HepG2 (cell line): Measurements from ENCODE around the gene DPAGT1. TPM values are rescaled to one million over a fixed set of nuclear protein-coding genes. Genes with fewer than 3 reads are reported as not detected.

Experiments used
- CENPT ChIP-seq: sonication (generic); formaldehyde crosslinking; IDR thresholded peaks from 2 replicates; pipeline ENCODE4 v1.8.0; 2022; ENCODE audit warnings: low read depth, mild to moderate bottlenecking, moderate library complexity, missing genetic modification reagents
- HDAC1 ChIP-seq: sonication (generic); formaldehyde crosslinking; IDR thresholded peaks from 2 replicates; pipeline ENCODE4 v1.5.1; 2020; ENCODE audit warnings: mild to moderate bottlenecking, missing genetic modification reagents
- HMG20A ChIP-seq: IDR thresholded peaks from 2 replicates; pipeline ENCODE4 v1.6.1; 2016; ENCODE audit warnings: borderline replicate concordance
- HOXD1 ChIP-seq: sonication (generic); formaldehyde crosslinking; IDR thresholded peaks from 2 replicates; pipeline ENCODE4 v1.5.0; 2020; ENCODE audit warnings: missing genetic modification reagents
- IKZF4 ChIP-seq: sonication (generic); formaldehyde crosslinking; IDR thresholded peaks from 2 replicates; pipeline ENCODE4 v1.5.1; 2020; ENCODE audit warnings: borderline replicate concordance, mild to moderate bottlenecking, low read depth, missing genetic modification reagents; ENCODE audit errors: not compliant biosample characterization
- KLF6 ChIP-seq: IDR thresholded peaks from 2 replicates; pipeline ENCODE4 v1.8.0; 2016; ENCODE audit warnings: missing biosample characterization, missing genetic modification reagents
- NCOR1 ChIP-seq: fragments of 200-600 bp; sonication (generic); IDR thresholded peaks from 2 replicates; pipeline ENCODE4 v1.7.0; 2017; ENCODE audit warnings: antibody characterized with exemption, low read length, borderline replicate concordance
- RORA ChIP-seq: sonication (generic); formaldehyde crosslinking; IDR thresholded peaks from 2 replicates; pipeline ENCODE4 v1.5.0; 2020; ENCODE audit warnings: mild to moderate bottlenecking, missing genetic modification reagents, moderate library complexity
- SMC3 ChIP-seq: IDR thresholded peaks from 2 replicates; pipeline ENCODE4 v1.6.1; 2011; ENCODE audit warnings: low read length, improper control_type of control experiment
- SNRNP70 ChIP-seq: fragments of 200-400 bp; formaldehyde crosslinking; IDR thresholded peaks from 2 replicates; pipeline ENCODE4 v1.6.1; 2017; ENCODE audit warnings: mild to moderate bottlenecking, low read depth, low read length, moderate library complexity
- ZBTB7A ChIP-seq: sonication (generic); formaldehyde crosslinking; IDR thresholded peaks from 2 replicates; pipeline ENCODE4 v1.8.0; 2022; ENCODE audit warnings: mild to moderate bottlenecking, missing genetic modification reagents
- ZMYM4 ChIP-seq: sonication (generic); formaldehyde crosslinking; IDR thresholded peaks from 2 replicates; pipeline ENCODE4 v1.8.1; 2023; ENCODE audit warnings: mild to moderate bottlenecking, missing genetic modification reagents
- ZNF205 ChIP-seq: IDR thresholded peaks from 2 replicates; pipeline ENCODE4 v1.6.1; 2018; ENCODE audit warnings: missing biosample characterization, missing genetic modification reagents
- ZNF34 ChIP-seq: sonication (generic); formaldehyde crosslinking; IDR thresholded peaks from 2 replicates; pipeline ENCODE4 v1.4.0; 2020; ENCODE audit warnings: mild to moderate bottlenecking, missing genetic modification reagents, borderline replicate concordance
- ZNF343 ChIP-seq: sonication (generic); formaldehyde crosslinking; IDR thresholded peaks from 2 replicates; pipeline ENCODE4 v1.4.0; 2020; ENCODE audit warnings: mild to moderate bottlenecking, missing genetic modification reagents
- ZNF431 ChIP-seq: sonication (generic); formaldehyde crosslinking; IDR thresholded peaks from 2 replicates; pipeline ENCODE4 v1.9.0; 2022; ENCODE audit warnings: missing genetic modification reagents, low read depth, mild to moderate bottlenecking, borderline replicate concordance
- ZNF44 ChIP-seq: sonication (generic); formaldehyde crosslinking; IDR thresholded peaks from 2 replicates; pipeline ENCODE4 v1.5.1; 2020; ENCODE audit warnings: mild to moderate bottlenecking, missing genetic modification reagents
- ZNF563 ChIP-seq: sonication (generic); formaldehyde crosslinking; IDR thresholded peaks from 2 replicates; pipeline ENCODE4 v1.8.0; 2022; ENCODE audit warnings: mild to moderate bottlenecking, moderate library complexity, missing genetic modification reagents
- ZNF841 ChIP-seq: sonication (generic); formaldehyde crosslinking; IDR thresholded peaks from 2 replicates; pipeline ENCODE4 v1.8.1; 2023; ENCODE audit warnings: missing genetic modification reagents, borderline replicate concordance
- polyA plus RNA-seq, 8 experiments: library from polyadenylated mRNA; depleted of rRNA in 3 of 8; stranded (reverse) in 7 of 8; unstranded in 1 of 8; fragments of >200 nt; fragmentation: Illumina TruSeq in 4 of 8; extraction: Trizol in 4 of 8; gene quantifications; 2 replicates each; pipeline versions ENCODE4 v1.2.1 to v1.2.3, GENCODE V29; 2011 to 2016; ENCODE audit warnings: low read depth in 4 of 8, missing spikeins in 1 of 8, mixed read lengths in 1 of 8; ENCODE audit not compliant: insufficient read depth in 1 of 8
- total RNA-seq, 5 experiments: library from RNA; depleted of rRNA; stranded (reverse); fragments of >200 nt; fragmentation: Illumina TruSeq; extraction: Trizol; gene quantifications; 2 replicates each; pipeline ENCODE4 v1.2.3, GENCODE V29; 2016; ENCODE audit warnings: low read depth in 1 of 5
- TF ChIP-seq, protein P1 (sequence below): sonication (generic); formaldehyde crosslinking; IDR thresholded peaks from 2 replicates; pipeline ENCODE4 v1.8.1; 2023; ENCODE audit warnings: missing genetic modification reagents, mild to moderate bottlenecking, borderline replicate concordance
- TF ChIP-seq, protein P2 (sequence below): IDR thresholded peaks from 2 replicates; pipeline ENCODE4 v1.6.1; 2016; ENCODE audit warnings: low read depth, control low read depth
- TF ChIP-seq, protein P3 (sequence below): sonication (generic); formaldehyde crosslinking; IDR thresholded peaks from 2 replicates; pipeline ENCODE4 v1.4.0; 2020; ENCODE audit warnings: missing genetic modification reagents
- TF ChIP-seq, protein P4 (sequence below): IDR thresholded peaks from 2 replicates; pipeline ENCODE4 v1.6.1; 2016
- TF ChIP-seq, protein P5 (sequence below), 2 experiments: sonication (generic) in 1 of 2; formaldehyde crosslinking in 1 of 2; IDR thresholded peaks; 2 replicates each; pipeline versions ENCODE4 v1.4.0 to v1.6.1; 2018 to 2020; ENCODE audit warnings: missing genetic modification reagents in 2 of 2, borderline replicate concordance in 1 of 2, low read depth in 1 of 2, mild to moderate bottlenecking in 1 of 2, missing biosample characterization in 1 of 2

DPAGT1 gene
- total and polyA plus RNA-seq, 2 of the 13 experiments (the other 11 are each of a cell fraction or from before 2014, with no cell fraction given), result 37.6 to 70.7 TPM

DNA sequence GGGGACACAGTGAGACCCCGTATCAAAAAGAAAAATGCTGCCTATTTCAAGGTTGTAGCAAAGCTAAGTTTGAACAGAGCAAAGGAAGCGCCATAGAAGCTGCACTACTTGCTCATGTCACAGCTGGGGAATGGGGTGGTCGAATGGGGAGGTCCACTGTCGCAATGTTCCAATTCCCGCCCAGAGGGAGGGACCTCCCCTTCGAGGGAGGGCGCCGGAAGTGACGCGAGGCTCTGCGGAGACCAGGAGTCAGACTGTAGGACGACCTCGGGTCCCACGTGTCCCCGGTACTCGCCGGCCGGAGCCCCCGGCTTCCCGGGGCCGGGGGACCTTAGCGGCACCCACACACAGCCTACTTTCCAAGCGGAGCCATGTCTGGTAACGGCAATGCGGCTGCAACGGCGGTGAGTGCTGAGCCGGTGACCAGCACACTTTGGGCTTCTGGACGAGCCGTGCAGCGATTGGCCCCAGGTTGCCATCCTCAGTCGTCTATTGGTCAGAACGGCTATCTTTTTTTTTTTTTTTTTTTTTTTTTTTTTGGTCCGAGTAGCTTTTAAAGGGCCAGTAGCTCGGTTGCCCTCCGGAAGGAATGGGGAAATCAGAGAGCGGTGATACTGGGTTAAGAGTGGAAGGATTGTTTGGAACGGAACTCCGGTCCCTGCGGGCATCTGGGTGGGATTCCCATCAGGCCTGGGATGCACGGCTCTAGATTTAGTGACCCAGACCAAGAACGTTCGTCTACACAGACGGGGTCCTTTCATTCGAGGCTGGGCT is 16.8 kb downstream of the DPAGT1 start, which contains the start of gene HMBS (continued):
- TF ChIP-seq ZNF563 (peak; percentile 76; the same call in 1 of the 2 replicates), HOXD1 (CRISPR knock-in tag) (no peak; the same call in 1 of the 2 replicates), ZNF841 (no peak), KLF6 (CRISPR knock-in tag) (no peak; the same call in none of the 2 replicates), HDAC1 (peak; percentile 88), ZNF205 (CRISPR knock-in tag) (0 out of 2 replicates have a peak, but pooled peaks have one; percentile 32), SNRNP70 (no peak), ZNF431 (CRISPR knock-in tag) (no peak), ZNF44 (CRISPR knock-in tag) (peak; percentile 90; the same call in 1 of the 2 replicates), NCOR1 (peak; percentile 31; the same call in 1 of the 2 replicates), CENPT (CRISPR knock-in tag) (0 out of 2 replicates have a peak, but pooled peaks have one; percentile 40), IKZF4 (CRISPR knock-in tag) (peak; percentile 82), SMC3 (no peak), ZNF34 (no peak), ZNF343 (CRISPR knock-in tag) (peak; percentile 90), RORA (CRISPR knock-in tag) (no peak), HMG20A (CRISPR knock-in tag) (no peak), ZBTB7A (no peak), ZMYM4 (CRISPR knock-in tag) (peak; percentile 54)
- TF ChIP-seq, protein P1, sequence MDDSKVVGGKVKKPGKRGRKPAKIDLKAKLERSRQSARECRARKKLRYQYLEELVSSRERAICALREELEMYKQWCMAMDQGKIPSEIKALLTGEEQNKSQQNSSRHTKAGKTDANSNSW (CRISPR knock-in tag), result 0 out of 2 replicates have a peak, but pooled peaks have one; percentile 64
- TF ChIP-seq, protein P2, sequence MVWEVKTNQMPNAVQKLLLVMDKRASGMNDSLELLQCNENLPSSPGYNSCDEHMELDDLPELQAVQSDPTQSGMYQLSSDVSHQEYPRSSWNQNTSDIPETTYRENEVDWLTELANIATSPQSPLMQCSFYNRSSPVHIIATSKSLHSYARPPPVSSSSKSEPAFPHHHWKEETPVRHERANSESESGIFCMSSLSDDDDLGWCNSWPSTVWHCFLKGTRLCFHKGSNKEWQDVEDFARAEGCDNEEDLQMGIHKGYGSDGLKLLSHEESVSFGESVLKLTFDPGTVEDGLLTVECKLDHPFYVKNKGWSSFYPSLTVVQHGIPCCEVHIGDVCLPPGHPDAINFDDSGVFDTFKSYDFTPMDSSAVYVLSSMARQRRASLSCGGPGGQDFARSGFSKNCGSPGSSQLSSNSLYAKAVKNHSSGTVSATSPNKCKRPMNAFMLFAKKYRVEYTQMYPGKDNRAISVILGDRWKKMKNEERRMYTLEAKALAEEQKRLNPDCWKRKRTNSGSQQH (CRISPR knock-in tag), result peak; percentile 55; the same call in 1 of the 2 replicates
- TF ChIP-seq, protein P3, sequence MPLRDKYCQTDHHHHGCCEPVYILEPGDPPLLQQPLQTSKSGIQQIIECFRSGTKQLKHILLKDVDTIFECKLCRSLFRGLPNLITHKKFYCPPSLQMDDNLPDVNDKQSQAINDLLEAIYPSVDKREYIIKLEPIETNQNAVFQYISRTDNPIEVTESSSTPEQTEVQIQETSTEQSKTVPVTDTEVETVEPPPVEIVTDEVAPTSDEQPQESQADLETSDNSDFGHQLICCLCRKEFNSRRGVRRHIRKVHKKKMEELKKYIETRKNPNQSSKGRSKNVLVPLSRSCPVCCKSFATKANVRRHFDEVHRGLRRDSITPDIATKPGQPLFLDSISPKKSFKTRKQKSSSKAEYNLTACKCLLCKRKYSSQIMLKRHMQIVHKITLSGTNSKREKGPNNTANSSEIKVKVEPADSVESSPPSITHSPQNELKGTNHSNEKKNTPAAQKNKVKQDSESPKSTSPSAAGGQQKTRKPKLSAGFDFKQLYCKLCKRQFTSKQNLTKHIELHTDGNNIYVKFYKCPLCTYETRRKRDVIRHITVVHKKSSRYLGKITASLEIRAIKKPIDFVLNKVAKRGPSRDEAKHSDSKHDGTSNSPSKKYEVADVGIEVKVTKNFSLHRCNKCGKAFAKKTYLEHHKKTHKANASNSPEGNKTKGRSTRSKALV (CRISPR knock-in tag), result no peak
- TF ChIP-seq, protein P4, sequence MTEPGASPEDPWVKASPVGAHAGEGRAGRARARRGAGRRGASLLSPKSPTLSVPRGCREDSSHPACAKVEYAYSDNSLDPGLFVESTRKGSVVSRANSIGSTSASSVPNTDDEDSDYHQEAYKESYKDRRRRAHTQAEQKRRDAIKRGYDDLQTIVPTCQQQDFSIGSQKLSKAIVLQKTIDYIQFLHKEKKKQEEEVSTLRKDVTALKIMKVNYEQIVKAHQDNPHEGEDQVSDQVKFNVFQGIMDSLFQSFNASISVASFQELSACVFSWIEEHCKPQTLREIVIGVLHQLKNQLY, result no peak
- TF ChIP-seq, protein P5, sequence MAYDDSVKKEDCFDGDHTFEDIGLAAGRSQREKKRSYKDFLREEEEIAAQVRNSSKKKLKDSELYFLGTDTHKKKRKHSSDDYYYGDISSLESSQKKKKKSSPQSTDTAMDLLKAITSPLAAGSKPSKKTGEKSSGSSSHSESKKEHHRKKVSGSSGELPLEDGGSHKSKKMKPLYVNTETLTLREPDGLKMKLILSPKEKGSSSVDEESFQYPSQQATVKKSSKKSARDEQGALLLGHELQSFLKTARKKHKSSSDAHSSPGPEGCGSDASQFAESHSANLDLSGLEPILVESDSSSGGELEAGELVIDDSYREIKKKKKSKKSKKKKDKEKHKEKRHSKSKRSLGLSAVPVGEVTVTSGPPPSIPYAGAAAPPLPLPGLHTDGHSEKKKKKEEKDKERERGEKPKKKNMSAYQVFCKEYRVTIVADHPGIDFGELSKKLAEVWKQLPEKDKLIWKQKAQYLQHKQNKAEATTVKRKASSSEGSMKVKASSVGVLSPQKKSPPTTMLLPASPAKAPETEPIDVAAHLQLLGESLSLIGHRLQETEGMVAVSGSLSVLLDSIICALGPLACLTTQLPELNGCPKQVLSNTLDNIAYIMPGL (CRISPR knock-in tag; IDR thresholded peaks at IDR 0.05; ENCODE audit: borderline replicate concordance in 1 of 2, low read depth in 1 of 2), result peak; percentile 70 to 78; a peak in 3 of 4 replicates
